ENCODE data around the gene ABCC1. TPM values are rescaled to one million over a fixed set of nuclear protein-coding genes. Genes with fewer than 3 reads are reported as not detected.

Gene ABCC1
- total RNA-seq, 1 experiment from 2014 or later, result 56.4 TPM

- no CpG with 5 or more reads among the region's 3 CpGs for WGBS (ENCODE audit: extremely low coverage, insufficient read length, low lambda C conversion rate)
- DNase-seq, result no peak
- Histone ChIP-seq H2BK120ac (ENCODE audit: low read depth, low read length, poor library complexity, severe bottlenecking) (no peak overlapping the region), H3K27ac (ENCODE audit: insufficient read length, low read depth, low read length) (no peak overlapping the region), H2AFZ (ENCODE audit: low read length) (no peak overlapping the region), H3K14ac (ENCODE audit: insufficient read depth, low read length) (no peak overlapping the region), H3K4me1 (ENCODE audit: insufficient read depth, low read length) (no peaks in the 10 kb centered on the region), H3T11ph (ENCODE audit: low read length) (no peak overlapping the region), H4K5ac (ENCODE audit: insufficient read length, low read depth, low read length) (no peak overlapping the region), H3K79me1 (ENCODE audit: insufficient read depth, low read depth, low read length, poor library complexity, severe bottlenecking) (peaks cover 3% of the 10 kb centered on the region), H4K8ac (replicated peaks; ENCODE audit: insufficient read length, low read depth, low read length) (no peak overlapping the region), H3K23ac (ENCODE audit: insufficient read length, low read depth, low read length) (no peak overlapping the region), H3K23me2 (ENCODE audit: insufficient read length, low read depth, low read length, poor library complexity, severe bottlenecking) (no peaks in the 10 kb centered on the region), H3K27me3 (ENCODE audit: insufficient read depth, low read length) (no peaks in the 10 kb centered on the region), H3K79me2 (ENCODE audit: insufficient read depth, low read length) (no peaks in the 10 kb centered on the region), H4K91ac (ENCODE audit: insufficient read length, low read depth, low read length) (no peak overlapping the region), H2BK15ac (ENCODE audit: low read depth, low read length) (no peak overlapping the region), H3K18ac (ENCODE audit: insufficient read length, low read depth, low read length) (no peak overlapping the region), H3K9ac (ENCODE audit: extremely low read depth, insufficient read length, low read length) (no peak overlapping the region), H2BK20ac (ENCODE audit: low read depth, low read length, poor library complexity, severe bottlenecking) (no peak overlapping the region), H3K56ac (ENCODE audit: insufficient read length, low read depth, low read length) (no peak overlapping the region), H3K4me2 (ENCODE audit: insufficient read depth, insufficient read length, low read length) (no peak overlapping the region), H2BK5ac (ENCODE audit: insufficient read length, low read length) (no peak overlapping the region), H4K20me1 (ENCODE audit: control insufficient read depth, insufficient read depth, insufficient read length) (no peaks in the 10 kb centered on the region), H2BK12ac (ENCODE audit: insufficient read length, low read depth, low read length) (no peak overlapping the region), H3K4ac (ENCODE audit: low read depth, low read length) (no peak overlapping the region), H3K9me3 (ENCODE audit: control insufficient read depth, low read depth, low read length) (no peaks in the 10 kb centered on the region), H2AK5ac (ENCODE audit: insufficient read length, low read length) (no peak overlapping the region)
- Mint-ChIP-seq H3K4me1 (no peaks in the 10 kb centered on the region), H3K9me3 (no peaks in the 10 kb centered on the region), H3K36me3 (ENCODE audit: insufficient read depth in 1 of 3, low read depth in 3 of 3) (peaks cover 15 to 53% (median 37%) of the 10 kb centered on the region in 3 experiments; a peak in 6 of 7 replicates), H3K27me3 (ENCODE audit: low read depth) (no peaks in the 10 kb centered on the region; the same call in 1 of the 2 replicates), H3K27ac (no peak overlapping the region), H3K4me3 (no peak overlapping the region)
- TF ChIP-seq, protein P1, sequence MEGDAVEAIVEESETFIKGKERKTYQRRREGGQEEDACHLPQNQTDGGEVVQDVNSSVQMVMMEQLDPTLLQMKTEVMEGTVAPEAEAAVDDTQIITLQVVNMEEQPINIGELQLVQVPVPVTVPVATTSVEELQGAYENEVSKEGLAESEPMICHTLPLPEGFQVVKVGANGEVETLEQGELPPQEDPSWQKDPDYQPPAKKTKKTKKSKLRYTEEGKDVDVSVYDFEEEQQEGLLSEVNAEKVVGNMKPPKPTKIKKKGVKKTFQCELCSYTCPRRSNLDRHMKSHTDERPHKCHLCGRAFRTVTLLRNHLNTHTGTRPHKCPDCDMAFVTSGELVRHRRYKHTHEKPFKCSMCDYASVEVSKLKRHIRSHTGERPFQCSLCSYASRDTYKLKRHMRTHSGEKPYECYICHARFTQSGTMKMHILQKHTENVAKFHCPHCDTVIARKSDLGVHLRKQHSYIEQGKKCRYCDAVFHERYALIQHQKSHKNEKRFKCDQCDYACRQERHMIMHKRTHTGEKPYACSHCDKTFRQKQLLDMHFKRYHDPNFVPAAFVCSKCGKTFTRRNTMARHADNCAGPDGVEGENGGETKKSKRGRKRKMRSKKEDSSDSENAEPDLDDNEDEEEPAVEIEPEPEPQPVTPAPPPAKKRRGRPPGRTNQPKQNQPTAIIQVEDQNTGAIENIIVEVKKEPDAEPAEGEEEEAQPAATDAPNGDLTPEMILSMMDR (conservative IDR thresholded peaks at IDR 0.05), result no peak
These were observed 60.8 kb downstream of the ABCC1 start for GRCh38 chr16:16010194-16010593.
